Stimulated activated CD4-positive, alpha-beta T cell treated with anti-CD3 and anti-CD28 coated beads, Interleukin-12 subunit alpha, Interleukin-12 subunit beta, amount 100 ng/mL, for 48 hours (primary cell): ENCODE results near the gene OSBPL3.

ENCODE experiments used
- DNase-seq, 3 donors: peaks; one replicate each; pipeline ENCODE4 v3.0.0-alpha.2; 2020; ENCODE audit warnings: low read depth in 2 of 3, low spot score in 1 of 3

OSBPL3 gene

DNA sequence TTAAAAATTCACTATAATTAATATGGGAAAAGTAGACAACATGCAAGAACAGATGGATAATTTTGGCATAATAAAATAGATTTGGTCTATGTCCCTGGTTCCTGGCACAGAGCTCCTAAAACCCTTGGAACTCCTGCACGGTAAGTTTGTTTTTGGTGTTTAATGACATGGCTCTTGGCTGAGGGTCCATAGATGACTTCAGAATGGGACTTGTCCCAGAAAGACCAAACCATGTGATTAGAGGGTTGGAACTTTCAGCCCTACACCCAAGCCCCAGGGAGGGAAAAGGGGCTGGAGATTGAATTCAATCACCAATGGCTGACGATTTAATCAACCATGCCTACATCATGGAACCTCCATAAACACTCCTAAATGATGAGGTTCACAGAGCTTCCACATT lies 210.1 kb downstream of the OSBPL3 start:
- DNase-seq = no peak

DNA sequence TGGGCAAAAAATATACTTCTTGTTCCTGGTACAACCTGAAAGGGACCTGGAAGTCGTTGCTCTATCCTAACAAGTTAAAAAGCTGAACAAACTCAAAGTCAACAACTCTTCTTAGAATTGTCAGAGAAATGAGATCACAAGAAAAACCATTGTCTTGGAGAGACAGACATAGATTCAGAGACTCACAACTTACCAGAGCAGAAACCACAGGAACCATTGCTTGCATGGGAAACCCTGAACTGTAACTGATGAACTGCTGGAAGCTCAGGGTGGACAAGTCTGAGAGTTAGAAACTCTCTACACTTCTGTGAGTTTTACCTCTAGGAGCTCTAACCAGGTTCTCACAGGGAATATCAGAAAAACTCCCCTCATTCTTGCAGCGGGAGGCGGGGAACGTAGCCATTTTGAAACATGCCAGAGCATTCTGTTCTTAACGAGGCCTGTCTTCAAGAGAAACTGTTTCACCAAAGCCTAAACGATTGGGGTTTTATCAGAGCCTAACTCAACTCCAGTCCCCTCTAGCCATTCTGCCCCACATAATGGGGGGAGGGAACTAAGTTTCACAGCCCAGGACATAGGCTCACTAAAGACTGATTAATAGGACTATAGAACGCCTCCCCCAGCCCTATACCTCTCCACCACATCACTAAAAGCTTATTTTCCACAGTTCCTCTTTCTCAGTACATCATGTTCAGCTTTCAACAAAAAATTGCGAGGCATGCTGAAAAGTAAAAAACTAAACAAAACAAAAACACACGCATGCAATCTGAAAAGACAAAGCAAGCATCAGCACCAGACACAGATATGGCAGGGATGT lies 210.8 kb downstream of the OSBPL3 start:
- no peak for DNase-seq

DNA sequence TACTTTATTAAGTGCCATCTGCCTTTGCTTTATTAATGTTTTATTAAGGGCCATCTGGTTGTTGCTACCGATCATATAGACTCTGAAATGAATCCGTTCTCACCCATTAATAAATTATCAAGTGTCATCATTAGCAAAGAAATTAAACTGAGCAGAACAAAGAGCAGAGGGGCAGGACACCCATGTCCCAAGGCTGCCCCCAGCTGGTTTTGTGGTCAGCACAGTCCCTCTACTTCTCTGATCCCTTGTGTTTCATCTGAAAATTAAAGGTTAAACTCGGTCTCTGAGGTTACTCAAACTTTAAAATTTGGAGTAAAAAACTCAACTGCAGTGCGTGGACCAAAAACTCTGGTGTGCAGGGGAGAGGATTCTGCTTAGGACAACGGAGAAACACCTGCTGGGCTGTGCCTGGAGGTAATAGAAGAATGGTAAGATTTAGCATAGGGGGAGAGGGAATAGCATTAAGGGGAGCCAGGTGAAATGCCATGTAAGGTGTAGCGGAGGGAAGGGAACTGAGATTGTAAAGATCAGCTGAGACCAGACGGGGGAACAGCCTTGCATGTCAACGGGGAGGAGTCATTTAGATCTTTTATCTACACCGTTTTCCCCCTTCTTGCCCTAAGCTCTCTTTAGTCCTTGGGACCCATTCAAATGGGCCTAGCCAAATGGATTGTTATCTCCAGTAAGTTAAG lies 212.0 kb downstream of the OSBPL3 start:
- no peak for DNase-seq

DNA sequence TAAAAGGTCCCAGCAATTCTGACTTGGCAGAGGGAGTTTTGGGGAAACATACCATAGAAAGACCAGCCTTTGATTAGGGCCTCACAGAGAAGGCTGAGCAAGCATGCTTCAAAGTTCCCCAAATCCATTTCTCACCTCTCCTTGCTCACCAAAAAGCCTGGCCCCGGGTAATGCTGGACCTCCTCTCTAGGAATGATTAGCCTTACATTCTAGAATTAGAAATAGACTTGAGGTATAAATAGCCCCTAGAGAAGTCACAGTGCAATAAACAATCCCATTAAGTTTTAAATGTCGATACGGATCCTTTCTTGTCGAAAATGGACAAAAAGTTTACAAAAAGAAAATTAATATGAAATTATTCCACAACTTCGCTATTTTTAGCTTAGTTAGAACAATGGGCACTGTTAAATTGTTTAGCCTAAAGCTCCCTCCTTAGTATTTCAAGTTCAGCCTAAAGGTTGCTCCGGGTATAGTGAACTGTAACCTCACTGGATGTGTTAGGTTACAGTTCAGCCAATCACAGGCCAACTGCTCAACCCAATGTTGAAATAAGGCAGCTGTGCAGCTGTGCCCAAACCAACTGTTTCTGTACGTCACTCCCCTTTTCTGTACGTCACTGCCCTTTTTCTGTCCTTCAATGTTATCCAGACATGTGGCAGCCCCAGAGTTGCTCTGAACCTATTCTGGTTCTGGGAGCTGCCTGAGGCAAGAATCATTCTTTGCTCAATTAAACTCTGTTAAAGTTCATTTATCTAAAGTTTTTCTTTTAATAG lies 214.8 kb downstream of the OSBPL3 start:
- DNase-seq = no peak

DNA sequence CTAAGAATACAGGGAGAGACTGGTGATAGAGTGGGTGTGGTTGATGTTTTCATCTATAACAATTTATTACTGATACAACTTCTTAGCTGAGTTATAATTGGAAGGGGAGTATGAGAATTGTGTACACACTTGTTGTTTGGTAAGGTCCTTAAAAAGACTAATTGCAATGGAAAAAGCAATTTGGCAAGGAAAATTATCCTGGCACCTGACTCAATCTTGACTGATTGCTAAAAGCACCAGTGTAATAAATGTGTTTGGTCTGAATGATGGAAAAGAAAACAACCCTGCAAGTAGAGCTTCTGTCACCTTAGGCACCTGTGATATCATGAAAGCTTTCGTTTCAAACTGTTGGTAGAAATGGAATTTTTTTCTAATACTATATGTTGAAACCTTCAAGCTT lies 216.0 kb downstream of the OSBPL3 start:
- no peak for DNase-seq

DNA sequence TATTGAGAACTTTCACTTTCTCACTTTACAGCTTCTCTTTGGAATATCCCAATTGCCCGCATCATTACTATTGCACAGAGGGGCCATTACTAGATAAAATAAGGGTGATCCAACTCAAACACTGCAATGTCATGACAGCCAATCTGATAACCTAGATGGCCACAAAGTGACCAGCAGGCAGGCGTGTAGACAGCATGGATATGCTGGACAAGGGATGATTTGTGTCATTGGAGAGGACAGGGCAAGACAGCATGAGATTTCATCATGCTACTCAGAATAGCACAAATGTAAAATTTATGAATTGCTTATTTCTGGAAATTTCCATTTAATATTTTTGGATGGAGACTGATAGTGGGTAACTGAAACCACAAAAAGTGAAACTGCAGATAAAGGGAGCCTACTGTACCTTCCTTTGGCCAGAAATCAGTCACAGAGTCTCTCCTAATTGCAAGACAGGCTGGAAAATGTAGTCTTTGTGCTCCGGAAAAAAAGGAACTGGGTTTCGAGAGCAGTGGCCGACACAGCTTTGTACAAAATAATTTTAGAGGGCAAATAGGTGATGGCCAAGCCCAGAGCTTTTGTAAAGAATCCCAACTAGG lies 216.6 kb downstream of the OSBPL3 start:
- no peak for DNase-seq

DNA sequence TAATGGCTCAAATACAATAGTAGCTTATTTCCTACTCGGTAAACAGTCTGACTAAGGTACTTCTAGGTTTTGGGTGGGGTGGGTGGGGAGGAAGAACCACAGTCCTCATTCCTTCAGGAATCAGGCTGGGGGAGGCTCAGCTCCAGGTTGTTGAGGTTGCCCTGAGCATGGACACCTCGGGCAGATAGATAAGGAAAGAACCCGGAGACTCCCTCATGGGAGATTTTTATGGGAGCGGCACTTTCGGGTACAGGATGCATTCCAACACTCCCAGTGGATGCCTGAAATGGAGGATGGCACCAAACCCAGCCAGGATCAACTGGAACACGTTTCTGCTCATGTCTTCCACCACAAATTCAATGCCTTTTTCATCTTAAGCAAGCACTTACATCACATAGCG lies 217.2 kb downstream of the OSBPL3 start:
- no peak for DNase-seq

DNA sequence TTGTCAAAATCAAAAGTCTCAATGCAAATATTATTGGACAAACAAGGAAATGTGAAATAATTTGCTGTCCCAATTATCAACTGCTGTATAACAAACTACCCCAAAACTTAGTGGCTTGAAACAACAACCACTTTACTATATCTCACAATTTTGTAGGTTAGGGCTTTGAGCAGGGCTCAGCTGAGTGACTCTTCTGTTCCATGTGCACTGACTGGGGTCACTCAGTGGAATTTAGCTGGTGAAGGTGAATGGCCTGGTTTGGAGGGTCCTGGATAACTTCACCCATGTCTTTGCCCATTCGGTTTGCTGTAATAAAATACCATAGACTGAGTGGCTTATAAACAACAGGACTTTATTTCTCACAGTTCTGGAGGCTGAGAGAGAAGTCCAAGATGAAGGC lies 219.0 kb downstream of the OSBPL3 start:
- DNase-seq = no peak

DNA sequence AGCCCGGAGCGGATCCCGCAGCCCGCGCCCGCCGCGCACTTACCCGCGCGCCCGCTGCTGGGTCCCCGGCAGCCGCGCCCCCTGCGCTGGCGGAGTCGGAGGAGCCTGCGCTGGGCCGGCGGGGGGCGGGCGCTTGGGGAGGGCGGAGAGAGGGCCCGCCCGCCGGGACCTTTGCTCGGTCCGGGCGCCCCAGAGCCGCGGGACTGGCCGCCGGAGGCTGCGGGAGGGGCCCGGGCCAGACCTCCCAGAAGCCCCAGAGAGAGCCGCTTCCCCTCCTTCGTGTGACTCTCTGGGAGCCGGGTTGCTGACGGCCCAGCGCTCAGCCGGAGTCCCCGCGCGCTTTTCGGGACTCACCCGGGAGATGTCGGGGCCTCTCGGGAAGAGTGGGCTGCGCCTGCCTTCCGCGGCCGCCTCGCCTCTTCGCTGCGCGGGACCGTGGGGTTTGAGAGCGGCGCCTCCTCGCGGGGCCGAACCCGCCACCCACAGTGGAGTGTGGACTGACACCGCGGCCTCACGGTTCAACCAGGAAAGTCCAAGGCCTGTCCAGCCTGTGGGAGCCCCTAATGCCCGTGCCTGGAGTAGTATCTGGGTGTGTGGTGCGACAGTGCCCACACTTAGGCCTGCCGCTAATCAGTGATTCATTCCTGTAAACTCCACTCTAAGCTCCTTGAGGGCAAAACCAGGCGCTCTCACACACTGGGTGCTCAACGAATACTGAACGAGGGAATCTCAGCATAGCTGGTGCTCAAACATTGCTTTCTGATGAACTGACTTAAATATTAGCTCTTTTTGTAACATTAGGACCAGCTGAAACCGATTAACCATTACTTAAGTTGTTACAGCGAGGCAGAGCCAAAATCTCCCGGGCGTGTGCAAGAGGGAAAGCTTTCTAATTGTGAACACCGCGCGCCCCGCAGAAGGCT lies 222.4 kb downstream of the OSBPL3 start, which contains the start of gene GSDME:
Gene GSDME, minus strand, starts transcription at position 112 of the 923 bp plus-strand sequence. CDS start 7,690 bp downstream, outside the sequence.
- peak in 1 of 3 donors; percentile 23 for DNase-seq

DNA sequence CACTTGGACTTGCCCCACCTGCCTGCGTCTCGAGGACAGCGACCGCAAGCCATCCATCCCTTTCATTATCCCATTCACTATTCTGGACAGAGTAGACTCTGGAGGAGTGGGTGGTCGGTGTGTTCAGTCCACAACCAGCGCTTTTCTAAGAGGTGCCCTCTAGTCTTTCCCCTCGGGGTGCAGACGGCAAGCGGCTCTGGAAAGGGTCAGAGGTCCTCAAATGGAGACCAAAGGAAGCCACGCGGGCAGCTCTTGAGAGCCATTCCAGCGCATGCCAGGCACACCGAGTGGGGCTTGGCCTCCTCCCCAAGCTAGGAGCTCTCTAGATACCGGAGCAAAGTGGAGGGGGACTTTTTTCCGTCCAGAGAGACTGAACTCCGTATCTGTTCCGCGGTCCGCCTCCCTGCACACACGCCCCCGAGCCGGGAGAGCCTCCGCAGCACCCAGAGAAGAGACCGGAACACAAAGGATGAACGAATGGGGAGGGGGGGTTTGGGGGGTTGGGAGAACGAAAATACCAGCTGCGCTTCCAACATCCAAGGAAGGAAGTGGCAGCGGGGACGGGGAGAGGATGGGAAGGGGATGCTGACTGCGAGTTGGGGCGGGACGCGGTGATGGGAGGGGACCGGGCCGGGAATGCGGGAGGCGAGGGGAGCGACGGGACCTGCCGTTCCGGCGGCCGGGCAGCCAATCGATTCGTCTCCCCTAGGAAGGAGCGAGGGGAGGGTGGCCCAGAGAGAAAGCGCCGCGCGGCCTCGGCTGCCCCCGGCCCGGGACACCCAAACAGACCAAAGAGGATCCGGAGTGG lies 223.2 kb downstream of the OSBPL3 start:
- DNase-seq = peak in 1 of 3 donors; percentile 12

DNA sequence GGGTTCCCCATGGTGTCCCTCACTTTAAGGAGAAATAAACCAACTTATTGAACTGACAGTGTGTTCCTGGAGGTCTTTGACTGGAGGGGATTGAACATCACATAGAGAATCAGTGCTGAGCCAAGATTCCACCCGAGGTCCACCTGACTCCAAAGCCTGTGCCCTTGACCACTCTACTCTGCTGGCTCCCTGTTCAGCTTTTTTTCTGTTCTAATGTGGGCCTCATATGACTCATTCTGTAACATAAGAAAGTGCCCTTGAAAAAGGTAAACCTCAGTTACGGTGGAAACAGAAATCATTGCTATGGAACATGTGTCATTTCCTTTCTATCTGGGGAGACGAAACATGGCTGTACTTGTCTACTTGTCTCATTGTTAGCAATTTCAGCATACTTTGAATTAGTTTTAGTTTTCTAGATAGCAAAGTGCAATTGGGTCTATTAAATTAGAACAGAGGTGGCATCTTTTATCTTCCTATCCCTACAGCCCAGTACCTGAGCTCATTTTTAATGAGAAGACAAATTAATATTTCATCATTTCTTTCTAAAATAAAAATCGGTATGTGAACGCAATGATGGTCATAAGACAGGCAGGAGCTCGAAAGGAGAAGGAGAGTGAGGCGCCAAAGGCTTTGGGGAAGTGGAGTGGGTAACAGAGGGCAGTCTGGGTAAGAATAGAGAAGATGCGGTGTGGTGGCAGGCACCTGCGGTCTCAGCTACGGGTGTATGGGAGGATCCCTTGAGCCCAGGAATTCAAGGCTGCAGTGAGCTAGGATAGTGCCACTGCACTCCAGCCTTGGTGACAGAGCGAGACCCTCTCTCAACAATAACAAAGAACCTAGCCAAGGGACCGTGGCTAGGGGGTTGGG lies 224.2 kb downstream of the OSBPL3 start:
- peak in 1 of 3 donors; percentile 17 for DNase-seq

DNA sequence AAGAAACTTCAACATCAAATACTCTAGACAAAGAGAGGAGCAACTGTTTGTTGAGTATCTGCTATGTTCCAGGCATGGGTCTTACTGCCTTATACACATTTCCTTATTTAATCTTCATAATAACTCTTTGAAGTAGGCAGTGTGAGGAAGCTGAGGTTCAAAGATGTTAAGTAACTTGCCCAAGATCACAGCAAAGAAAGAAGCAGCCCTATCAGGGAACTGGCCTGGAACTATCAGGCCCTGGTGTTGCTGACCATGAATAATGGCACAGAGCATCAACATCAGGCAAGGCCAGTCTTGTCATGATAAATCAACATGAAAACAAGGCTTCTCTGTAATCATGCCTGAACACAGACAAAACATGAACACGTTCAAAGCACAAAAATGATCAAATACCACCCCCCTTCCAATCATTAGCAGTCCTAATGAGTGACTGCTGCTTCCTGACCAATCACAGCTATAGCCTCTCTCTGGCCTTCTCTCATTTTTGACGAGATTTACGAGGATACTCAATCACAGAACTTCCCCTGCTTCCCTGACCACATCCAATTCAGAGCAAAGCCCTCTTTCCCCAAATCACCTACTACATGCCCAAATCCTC lies 225.0 kb downstream of the OSBPL3 start:
- DNase-seq = no peak

DNA sequence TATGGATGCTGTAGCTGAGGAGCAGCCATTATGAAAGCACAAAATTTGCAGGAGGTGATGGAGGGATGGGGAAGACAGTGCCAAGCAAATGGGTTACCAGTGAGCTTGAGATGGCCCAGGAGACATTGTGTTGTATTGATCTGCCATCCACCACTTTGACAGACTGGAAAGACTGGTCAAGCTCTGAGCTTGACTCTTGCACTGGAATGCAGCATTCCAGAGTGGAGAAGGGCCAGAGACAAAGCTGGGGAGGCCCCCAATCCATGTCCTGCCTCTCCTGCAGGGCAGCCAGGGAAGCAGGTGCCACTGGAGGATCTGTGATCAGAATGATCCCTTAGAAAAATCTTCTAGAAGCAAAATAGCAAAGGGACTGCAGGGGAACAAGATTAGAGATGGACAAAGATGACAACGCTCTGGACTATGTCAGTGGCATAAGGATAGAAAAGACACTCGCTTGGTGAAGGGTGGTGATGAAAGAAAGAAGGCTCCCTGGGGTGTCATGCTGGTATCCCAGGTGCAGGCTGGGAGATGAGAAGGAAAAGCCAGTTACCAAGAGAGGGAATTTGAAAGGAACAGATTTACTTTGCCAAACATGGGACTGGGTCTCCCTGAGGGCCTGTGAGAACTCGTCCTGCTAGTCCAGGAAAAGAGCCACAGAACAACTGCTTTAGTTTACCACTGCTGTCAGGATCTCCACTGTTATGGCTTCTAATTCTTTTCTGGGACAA lies 227.7 kb downstream of the OSBPL3 start:
- DNase-seq = no peak

DNA sequence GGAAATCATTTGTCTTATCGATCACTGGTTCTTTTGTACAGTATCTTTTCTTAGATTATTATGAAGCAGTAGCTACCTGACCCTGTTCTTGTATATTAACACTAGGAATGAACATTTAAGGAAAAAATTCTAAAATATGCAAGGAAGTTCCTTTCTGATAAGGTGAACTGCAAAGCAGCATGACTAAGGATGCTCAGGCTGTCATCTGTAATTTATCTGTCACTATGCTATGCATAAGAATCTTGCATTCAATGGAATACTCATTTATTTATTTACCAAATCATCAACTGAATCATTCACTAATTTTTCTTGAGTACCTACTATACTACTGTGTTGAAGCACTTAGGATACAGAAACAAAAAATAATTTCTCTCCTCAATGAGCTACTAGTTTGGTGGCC lies 228.5 kb downstream of the OSBPL3 start:
- no peak for DNase-seq

DNA sequence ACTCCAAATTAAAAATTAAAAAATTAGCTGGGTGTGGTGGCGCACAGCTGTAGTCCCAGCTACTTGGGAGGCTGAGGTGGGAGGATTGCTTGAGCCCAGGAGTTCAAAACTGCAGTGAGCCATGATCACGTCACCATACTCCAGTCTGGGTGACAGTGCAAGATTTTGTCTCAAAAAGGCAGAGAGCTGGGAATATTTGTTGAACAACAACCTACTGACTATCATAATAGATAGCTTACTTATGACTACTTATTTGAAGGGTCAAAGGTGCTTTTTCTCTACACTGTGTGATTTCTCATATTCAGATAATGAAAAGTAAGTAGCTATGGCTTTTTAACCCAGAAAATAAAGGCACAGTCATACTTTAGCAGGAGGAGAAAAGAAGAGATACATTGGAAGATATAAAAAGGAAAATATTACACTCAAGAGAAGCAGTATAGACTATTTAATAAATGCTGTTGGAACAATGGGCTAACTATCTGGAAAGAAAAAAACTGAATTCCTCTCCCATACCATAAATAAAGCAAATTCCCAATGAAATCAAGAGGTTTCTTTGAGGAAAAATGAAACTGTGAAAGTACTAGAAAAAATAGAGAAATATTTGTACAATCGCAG lies 229.4 kb downstream of the OSBPL3 start:
- DNase-seq = no peak

DNA sequence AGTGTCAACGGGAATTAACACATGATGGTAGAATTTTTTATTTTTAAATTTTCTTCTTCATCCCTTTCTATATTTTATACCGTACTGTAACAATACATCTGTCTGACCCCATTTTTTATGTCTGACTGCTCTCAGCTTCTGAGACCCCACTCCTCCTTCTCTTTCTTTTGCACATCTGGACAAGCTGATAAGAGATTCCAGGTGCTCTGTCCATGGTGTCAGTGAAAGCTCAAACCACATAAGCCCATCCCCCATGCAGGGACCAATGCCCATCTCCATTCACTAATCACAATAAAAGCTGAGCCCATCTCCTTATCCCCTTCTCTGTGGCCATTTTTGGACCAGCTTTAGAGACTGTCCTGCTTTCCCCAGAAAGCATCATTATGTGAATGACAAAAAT lies 231.5 kb downstream of the OSBPL3 start:
- DNase-seq = no peak
